GM21423 (cell line): ENCODE results near the gene SLC22A7.

Experiments used
- ATAC-seq: cut with Tn5 transposase; IDR thresholded peaks from one replicate; pipeline ENCODE4 v1.9.1; 2021; ENCODE audit warnings: mild to moderate bottlenecking, moderate library complexity; ENCODE audit not compliant: unreplicated experiment

Gene SLC22A7

GRCh38 chr6:43265564-43265963 lies 32.5 kb upstream of the SLC22A7 start:
- no peak for ATAC-seq

GRCh38 chr6:43267619-43268354 lies 30.3 kb upstream of the SLC22A7 start:
- no peak for ATAC-seq

GRCh38 chr6:43268355-43268700 lies 29.7 kb upstream of the SLC22A7 start:
- ATAC-seq: no peak

GRCh38 chr6:43268782-43269272 lies 29.2 kb upstream of the SLC22A7 start:
- ATAC-seq: no peak

GRCh38 chr6:43269273-43270007 lies 28.6 kb upstream of the SLC22A7 start:
- no peak for ATAC-seq

GRCh38 chr6:43271103-43271815 lies 26.8 kb upstream of the SLC22A7 start:
- no peak for ATAC-seq

- ATAC-seq: no peak
Observed at GRCh38 chr6:43271944-43272343, 26.1 kb upstream of the SLC22A7 start.

- ATAC-seq: no peak
Observed at GRCh38 chr6:43273707-43274106, 24.4 kb upstream of the SLC22A7 start.

DNA sequence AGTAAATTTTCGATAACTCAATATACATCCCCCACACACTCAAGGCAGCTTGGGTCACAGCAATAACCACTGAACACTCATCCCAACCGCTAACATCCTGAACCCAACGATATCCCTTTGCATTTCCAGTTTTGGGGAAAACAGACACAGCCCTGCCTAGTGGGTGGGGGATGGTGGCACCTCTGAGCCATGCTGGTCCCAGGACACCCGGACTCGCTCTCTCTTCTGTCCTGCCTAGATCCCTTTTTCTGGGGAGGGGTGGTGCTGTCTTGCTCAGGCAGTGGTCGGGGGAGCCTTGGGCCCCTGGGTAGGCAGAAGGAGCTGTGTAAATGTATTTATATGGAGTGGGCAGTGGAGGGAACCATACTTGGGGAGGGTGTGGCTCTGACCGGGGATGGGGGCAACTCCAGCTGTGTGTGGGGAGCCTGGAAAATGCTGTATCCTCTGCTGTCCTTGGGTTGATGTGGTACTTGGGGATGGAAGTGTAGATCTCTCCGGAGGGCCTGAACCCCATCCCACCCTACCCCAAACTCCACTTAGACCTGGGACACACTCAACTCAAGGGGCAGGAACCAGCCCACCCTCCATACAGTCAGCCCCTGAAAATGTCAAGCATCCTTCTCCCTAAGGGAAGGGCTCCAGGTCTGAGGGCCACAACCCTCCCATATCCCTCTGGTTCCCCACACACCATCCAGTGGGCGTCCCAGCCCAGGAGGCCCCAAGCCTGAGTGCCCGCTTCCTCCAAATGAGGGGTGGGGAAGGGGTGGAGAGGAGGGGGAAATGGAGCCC lies 23.7 kb upstream of the SLC22A7 start:
- no peak for ATAC-seq

GRCh38 chr6:43274916-43275597 lies 23.0 kb upstream of the SLC22A7 start:
- no peak for ATAC-seq

DNA sequence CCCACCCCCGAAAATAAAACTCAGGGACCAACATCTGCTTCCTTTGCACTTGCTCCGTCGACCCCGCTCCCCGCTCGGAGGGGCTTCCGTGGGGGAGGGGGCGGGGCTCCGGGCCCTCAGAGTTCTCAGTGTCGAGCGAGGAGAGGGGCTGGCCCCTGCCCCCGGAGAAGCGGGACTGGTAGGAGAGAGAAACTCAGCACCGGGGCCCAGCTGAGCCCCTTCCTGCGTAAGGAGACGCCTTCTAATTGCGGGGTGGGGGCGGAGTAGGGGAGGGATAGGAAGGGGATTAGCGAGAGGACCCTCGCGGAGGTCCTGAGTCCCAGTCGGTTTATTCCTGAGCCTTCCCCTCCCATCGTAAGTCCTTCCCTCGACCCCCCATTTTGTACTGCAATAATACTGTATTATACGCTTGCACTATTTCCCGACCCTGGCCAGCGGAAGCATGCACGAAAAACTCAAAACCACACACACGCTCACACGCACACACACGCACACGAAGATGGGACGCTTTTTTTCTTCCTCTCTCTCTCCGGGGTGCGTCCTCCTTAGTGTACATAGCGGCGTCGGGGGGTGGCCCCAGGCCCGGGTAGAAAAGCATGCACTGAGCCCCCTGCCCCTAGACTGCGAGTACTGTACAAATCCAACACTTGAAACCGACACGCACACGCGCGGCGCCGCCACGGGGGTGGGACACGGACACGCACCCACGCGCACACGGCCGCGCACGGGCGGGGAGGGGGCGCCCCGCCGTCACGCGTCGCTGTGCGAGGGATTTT lies 22.1 kb upstream of the SLC22A7 start:
- no peak for ATAC-seq

DNA sequence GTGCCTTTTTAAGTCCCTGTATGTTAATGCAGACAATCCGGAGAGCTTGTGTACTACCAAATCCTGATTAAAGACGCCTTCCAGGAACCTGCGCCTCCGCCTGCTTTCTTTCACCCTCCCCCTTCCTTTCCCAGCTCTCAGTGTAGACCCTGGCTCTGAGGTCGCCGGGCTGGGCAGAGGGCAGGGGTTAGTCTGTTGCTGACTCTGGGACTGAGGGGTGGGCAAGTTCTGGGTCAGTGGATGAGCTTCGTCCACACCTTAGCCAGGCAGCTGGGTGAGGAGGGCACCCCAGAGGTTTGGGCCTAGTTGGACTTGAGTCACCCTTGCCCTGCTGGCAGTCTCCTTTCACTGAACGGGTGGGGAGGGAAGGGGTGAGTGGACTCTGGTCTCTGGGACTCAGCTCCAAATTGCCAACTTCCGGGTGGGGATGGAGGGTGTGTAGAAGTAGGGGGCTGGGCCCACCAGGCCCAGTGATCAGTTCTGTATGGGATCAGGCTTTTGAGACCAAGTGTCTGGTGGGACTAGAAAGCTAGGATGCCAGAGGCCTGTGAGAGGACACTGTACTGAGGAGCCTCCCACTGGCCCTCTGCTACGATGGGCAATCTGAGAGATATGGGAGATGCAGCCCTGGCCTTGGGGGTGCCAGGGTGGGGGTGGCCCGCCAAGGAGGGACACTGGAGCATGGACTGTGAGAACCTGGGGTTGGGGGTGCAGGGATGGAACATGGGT lies 21.3 kb upstream of the SLC22A7 start:
- no peak for ATAC-seq

DNA sequence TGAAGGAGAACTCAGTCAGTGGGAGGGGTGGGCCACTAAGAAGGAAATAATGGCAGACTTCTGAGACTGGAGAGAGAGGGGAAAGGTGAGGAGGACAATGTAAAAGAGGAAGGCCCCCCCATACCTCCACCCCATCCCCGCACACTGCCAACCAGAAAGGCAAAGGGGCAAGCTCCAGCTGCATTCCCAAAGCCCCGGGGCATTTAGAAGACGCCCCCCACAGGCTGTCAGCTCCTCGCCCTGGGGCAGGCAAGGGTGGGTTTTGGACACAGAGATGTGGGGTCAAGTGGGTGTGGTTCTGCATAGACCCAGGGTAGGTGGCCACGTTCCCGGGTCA lies 20.8 kb upstream of the SLC22A7 start:
- ATAC-seq: no peak

DNA sequence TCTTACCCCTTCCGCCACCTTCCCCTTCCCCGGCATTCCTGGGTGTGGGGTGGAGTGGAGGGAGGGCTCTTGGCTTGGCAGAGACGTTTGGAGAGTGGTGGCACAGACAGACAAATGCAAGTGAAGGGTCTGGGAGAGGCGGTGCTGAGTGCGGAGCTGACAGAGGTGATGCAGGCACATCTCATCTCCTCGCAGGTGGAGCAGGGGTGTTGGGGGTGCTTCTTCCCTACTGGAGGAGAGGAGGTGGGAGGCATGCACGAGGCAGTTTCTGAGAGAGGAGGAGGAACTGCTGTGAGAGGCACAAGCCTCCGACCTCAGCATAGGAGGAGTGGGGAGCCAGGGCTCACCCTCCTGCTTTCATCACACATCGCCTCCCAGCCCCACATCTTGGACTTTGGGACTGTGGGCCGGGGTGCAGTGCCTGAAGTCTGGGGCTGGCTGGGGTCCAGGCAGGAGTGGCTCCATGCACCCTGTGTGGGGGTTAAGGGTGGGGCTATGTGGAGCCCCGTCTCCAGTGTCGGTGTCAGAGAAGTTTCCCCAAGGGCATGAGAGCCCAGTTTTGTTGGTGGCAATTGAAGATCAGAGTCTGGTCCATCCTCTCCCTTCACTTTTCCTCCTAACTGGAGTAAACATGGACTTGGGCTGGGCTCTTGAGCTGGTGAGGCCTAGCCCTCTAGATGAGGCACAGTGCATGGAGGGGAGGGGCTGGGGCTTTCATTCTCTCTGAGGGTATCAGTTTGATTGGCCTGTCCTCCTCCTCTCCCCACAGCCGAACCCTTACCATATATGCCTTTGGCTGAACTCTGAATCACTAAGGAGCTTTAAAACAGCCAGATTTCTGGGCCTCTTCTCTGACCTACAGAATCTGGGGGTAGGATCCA lies 20.2 kb upstream of the SLC22A7 start:
- no peak for ATAC-seq

DNA sequence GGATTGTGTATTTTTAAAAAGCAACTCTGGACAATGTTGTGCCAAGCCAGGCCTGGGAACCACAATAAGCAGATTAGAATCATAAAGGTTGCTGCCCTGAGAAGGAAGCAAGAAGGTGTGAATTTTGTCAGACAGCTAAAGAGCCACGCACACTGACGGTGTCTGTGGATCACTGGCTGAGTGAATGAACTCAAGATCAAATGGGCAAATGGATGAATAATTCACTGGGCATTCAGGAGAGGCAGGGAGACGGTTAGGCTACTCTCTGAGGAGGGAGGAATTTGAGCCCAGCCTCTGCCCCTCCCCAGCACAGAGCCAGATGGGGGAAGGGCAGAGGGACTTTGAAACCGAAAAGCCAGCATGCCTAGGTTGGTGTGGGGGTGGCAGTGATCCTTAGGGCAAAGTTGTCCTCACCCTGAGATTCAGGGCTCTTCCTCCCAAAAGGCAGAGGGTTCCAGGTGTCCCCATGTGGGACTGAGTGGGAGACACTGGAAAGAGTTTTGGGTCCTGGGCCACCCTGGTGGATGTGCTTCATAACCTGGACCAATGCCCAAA lies 19.5 kb upstream of the SLC22A7 start:
- no peak for ATAC-seq

DNA sequence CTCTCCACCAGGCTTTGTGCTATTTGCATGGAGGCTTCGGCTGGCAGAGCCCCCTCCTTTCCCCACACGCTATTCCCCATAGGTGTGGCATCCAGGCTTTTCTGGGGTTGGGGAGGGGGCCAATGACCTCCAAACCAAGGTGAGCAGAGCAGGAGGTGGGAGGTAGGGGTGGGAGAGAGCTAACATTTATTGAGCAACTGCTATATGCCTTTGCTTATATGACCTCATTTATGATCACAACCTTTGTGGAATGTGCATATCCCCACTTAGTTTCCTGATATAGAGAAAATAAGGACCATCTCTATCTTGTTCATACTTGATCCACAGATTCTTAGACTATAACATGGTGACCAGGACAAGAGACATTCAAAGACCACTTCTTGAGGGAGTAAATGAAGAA lies 17.8 kb upstream of the SLC22A7 start:
- no peak for ATAC-seq

- ATAC-seq: no peak
Observed at GRCh38 chr6:43282060-43282459, 16.0 kb upstream of the SLC22A7 start.
